Nucleus accumbens (tissue), 56 donors: Measurements from ENCODE around the gene USP10.
"Not testable (repeated sequence)": the region's sequence is repeated elsewhere in the genome, so short reads cannot be mapped to it uniquely, and the experiment has no call there.

Experiments used
- DNase-seq, 56 donors: peaks; one replicate each; lab custom pipeline; 2025; lab: John Stamatoyannopoulos, UW

The USP10 gene

DNA sequence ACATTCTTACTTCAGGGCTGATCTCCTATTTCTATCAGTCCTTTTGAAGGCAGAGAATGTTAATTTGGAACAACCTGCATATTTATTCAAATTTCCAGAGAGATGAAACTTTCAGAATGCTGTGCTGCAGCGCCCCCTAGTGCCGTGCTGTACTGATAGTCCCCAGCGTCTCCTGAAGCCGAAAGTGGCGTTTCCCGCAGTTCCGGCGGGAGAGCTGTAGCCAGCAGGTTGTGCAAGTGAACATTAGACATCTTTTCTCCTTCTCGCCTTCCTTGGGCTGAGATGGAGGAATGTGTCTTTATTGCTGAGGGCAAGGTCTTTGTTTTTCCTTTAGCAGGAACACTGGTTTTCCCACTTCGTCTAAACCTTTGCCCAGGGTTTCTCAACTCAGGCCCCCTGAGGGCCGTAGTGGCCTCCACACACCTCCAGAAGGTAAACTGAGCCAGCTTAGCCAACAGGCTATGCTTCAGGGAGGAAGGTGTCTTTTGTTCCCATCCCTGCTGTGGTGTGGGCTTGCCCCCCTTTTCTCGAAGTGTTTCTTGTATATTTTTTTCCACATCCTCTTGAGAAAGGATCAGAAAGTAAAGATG lies 26.4 kb downstream of the USP10 start:
- peak in 53 of 56 donors; percentile 14 to 96 (median 72) for DNase-seq

DNA sequence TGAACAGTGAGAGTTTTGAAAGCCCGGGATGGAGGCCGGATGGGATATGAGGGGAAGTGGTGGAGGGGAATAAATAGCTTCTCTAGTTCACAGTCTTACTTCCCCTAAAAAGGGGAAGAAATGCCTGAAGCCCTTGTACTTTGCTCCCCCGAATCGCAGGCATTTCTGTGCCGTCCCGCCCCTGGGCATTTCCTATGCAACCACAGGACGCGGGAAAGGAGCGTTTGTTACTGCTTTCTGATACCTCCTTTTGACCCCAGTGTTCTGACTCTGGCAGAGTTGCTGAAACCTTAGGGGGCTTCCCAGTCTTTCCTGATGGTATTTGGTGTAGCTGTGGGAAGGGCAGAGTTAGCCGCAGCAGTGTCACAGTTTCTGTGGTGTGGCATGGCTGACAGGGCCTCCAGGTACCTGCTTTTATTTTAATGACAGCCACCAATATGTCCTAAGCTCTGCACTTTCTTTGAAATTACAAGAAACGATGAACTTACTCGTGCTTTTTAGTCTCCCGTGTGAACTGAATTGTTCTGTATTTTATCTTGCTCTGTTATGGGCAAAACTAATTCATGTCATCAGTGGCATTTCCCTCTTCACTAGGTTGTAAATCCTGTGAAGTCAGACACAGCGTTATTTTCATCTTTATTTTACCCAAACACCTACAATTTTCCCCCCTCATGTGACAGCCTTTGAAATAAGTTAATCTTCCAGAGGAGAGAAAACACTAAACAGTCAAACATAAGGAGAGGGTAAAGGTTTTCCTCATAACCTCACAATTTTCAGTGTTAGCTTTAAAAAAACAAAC lies 27.1 kb downstream of the USP10 start:
- DNase-seq, result peak in 1 of 56 donors; percentile 40

DNA sequence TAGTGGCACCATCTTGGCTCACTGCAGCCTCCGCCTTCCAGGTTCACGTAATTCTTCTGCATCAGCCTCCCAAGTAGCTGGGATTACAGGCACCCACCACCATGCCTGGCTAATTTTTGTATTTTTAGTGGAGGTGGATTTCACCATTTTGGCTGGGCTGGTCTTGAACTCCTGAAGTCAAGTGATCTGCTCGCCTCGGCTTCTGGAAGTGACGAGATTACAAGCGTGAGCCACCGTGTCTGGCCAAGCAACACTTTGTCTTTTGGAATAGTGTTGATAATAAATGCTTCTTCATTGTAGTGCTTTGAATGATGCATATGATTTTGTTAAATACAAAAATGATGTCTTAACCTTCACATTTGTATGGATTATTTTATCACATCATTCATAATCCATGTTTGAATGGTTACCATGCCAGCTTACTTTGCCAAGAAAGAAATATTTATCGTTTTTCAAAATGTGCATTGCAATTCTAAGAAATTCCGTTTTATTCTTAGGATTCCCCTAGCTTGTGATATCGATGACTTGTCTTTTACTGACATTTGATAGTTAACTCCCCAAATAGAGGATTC lies 29.1 kb downstream of the USP10 start:
- no peak for DNase-seq

DNA sequence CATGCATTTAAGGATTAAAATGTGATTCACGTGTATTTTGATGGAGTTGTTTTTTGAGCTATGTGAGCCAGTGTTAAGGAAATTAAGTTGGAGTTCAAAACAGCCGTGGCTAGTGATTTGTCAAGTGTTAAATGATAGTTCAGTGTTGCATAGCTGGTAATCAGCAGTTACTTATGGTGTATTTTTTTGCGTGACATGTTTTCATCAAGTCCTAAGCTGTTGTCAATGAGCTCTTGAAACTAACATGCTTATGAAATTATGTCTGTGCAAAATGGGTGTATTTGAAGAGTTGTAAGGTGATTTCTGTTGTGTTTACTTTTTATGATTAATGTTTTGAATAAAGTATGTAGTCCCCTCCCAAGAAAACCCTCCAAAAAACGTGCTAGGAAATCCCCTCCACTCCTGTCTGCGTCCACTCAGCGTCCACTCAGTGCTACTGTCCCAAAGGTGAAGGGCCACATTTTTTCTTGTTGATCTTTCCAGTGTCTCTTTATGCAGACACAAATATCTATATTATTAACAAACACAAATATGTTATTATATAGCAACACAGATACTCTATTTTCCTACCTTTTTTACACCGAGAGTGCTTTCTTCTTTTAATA lies 30.0 kb downstream of the USP10 start:
- no peak for DNase-seq

DNA sequence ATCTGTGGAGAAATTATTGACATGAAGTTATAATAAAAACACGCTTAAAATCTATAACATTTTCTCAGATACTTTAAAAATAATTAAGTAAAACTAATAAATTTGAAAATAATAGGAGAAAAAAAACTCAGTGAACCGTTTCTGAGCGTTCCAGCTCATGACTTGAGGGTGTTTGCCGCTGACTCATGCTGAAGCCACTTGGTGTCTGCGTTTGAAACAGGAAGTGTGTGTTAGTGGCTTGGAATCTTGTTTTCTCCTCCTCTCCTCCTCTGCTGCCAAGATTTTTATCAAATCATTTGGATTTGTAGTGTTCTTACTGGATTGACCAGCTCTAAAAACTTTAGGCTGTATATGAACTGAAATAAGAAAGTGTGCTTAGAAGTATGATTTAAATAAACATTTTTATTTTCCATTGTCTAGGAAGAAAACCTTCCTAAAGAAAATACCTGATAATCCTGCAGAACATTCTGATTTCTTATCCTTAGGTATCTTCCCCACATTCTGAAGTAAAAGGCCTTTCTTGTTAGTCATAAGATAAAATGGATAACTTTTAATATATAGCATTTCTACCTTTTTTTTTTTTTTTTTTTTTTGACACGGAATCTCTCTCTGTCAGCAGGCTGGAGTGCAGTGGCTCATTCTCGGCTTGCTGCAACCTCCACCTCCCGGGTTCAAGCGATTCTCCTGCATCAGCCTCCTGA lies 30.8 kb downstream of the USP10 start:
- peak in 13 of 56 donors; percentile 10 to 70 (median 21) for DNase-seq

DNA sequence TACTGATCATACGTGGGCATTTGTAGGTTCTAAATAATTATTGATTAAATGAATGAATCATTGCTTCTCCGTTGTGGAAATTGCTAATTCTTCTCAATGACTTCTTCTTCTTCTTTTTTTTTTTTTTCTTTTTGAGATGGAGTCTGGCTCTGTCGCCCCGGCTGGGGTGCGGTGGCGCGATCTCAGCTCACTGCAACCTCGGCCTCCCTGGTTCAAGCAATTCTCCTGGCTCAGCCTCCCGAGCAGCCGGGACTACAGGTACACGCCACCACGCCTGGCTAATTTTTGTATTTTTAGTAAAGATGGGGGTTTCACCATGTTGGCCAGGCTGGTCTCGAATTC lies 32.5 kb downstream of the USP10 start:
- not testable (repeated sequence) for DNase-seq

DNA sequence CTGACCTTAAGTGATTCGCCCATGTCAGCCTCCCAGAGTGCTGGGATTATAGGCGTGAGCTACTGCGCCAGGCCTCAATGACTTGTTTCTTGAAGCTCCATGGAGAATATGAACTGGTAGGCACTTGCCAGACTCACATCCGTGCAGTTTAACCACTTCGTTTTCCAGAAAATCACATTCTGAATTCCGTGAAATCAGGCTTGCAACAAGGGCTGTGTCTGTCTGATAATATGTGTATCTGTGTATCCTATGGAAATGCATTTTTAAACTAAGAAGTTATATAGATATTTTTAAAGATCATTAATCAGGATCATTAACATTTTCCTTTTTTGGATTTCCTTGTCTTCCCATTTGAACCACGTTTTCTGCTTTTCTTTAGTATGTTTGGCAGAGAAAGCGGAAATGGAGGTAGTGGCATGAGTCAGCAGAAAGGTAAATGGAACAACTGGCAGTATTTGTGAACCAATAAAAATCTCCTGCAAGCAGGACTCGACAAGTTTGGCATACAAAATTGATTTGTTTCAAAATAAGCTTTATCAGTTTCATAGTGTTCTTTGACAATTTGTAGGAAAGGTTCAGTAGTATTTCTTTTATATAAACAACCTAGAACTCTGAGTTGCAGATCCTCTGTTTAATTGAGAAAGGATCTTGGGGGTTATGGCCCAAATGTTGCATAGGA lies 33.0 kb downstream of the USP10 start:
- DNase-seq, result no peak

DNA sequence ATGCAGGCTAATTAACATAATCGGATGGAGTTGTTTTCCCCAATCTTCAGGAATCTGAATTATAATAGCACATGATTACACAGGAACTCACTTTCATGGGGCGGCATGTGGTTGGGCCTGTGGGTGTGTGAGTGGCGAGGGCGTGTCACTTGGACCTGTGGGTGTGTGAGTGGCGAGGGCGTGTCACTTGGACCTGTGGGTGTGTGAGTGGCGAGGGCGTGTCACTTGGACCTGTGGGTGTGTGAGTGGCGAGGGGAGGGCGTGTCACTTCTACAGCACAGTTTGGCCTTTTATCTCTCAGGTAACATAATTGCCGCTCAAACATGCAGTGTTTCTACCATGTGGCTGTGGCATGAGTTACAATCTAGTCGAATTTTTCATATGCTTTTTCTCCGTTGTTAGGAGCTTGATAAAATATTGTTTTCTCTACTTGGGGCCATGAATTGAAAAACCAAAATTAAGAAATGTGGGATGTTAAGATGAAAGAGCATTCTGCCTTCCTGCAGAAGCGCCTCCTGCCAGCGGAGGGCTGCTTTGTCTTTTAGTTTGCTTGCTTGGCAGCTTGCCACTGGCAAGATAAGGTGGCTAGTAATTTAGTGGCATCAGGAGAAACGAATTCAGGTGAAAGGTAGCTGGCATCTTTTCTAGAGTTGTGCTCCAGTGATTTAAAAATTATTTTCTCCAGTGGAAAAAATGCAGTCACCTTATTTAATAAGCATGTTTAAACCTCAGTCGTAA lies 36.2 kb downstream of the USP10 start:
- DNase-seq, result peak in 1 of 56 donors; percentile 49

DNA sequence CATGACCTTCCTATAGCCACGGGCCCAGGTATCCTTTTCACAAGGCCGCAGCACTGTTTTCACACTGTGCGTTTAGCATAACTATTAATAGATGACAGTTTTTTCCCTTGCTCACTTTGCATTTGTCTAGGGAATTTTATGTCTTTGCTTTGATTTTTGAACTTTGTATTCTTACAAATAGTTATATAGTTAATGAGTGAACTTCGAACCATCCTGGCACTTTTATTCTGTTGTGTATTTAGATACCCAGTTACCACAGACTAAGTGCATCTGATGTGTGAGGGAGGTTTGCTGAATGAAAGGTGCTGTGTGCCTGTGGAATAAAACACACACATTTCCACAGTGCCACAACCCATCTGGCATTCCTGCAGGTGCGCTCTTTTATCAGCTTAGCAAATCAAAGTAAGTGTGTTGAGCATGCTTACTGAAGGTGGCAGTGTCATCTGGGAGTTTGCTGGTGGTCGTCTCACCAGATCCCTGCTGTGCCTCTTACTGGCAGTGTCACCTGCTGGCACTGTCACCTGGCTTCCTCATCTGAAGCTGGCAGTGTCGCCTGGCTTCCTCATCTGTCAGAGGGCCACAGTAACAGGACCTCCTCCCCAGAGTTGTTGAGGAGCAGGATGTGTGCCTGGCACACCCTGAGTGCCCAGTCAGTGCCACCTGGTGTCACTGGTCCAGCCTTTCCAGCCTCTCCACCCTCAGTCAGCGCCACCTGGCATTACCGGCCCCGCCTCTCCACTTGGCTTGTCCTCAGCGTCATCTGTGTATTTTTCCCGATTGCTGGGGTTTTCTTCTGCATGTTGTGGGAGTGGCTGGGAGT lies 37.6 kb downstream of the USP10 start:
- no peak for DNase-seq

DNA sequence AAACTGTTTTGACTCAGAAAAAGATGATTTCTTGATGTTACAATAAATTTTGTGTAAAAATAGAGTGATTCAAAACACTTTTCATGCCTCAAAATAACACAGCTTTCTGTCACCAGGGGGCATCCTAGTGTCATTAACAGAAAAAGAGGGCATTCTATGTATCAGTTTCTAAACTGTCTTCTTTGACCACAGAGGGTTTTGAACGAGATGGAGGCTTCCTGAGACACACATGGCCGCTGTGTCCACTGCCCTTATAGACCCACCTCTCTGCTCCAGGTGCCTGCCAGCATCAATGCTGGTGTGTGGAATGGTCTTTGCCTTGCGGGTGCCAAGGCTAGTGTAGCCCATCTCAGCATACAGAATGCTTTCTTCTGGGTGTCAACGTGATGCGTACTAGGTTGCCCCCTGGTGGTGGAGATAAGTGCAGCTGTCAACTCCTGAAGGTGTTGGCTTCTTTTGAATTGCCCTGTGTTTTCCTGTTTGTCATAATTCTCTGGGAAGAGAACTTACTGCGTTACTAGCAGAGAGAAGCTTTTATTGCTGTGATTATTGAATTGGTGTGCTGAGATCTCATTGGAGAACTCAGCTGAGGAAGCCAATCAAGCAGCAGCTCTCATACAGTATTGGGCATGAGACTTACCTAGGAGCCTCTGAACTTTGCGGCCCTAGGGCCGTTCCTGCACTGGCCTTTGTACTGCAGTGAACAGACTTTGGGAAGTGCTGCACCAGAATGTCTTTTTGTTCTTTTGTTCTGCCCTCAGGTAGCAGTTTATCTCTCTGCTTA lies 38.6 kb downstream of the USP10 start:
- DNase-seq, result peak in 43 of 56 donors; percentile 25 to 84 (median 52)

DNA sequence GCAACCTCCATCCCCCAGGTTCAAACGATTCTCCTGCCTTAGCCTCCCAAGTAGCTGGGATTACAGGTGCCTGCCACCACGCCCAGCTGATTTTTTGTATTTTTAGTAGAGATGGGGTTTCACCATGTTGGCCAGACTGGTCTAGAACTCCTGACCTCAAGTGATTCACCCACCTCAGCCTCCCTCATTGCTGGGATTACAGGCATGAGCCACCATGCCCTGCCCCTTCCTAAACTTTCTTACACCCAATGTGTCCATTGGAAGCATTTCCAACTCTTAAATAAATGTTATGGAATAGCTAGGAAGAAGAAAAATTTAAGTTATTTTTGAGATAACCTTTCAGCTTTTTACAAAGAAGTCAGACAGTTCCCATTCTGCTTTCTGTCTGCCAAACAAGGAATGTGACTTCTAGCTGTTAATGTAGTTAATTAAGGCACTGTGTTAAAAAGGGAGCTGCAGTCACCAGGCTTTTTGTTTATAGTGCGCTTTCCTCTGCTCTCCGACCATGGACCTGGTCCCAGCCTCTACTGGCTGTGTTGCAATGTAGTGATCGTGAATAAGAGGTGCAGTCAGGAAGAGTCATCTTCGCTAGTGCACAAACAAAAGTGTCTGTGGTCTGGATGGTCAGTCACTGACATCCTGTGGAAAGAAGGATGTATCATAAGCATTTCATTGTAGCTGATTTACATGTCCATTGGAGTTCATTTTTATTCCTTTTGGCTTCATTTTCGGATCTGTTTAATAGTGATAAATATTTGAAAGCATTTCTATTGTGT lies 39.7 kb downstream of the USP10 start:
- DNase-seq, result no peak

DNA sequence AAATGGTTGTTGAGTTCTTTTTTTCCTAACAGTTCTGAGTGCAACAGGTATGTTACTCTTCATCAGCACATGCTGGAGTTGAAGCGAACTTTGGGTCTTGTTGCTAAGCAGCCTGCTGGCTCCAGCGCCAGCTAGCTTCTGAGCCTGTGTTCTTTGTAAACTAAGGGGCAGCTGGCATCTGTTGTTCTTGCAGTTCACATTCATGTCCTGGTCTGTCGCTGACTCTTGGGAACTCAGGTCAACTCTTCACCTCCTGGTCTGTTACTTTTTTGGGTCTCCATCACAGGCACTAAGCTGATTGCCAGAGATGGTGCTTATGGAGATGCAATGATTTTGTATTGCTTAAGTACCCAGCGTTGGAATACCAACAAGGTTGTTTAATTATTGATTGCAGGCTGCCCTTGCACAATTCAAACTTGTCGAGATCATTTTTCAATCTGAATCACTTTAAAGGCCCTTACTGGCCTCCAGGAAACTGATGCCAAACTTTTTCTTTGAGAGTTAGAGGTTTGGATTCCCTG lies 40.9 kb downstream of the USP10 start:
- DNase-seq, result peak in 14 of 56 donors; percentile 9 to 43 (median 20)

DNA sequence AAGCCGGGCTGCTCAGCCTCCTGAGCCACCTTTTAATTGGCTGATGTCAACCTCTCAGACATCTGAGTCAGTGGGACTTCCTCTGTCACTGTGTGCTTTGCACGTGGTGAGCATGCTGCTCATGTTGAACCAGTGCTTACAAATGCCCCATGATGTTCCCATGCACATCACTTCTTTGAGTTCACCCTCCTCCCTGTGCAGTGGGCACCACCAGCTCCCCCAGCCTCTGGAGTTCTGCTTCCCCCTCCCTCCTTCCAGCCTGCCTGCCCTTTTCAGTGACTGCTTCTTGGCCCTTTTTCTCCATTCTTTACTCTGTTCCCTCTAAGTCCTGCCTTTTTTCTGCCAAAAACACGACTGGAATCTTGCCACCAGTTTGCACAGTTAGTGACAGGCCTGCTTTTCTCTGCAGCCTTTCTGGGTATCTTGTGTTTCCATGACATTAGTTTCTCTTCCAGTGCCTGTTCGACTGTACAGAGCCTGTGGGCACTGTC lies 41.6 kb downstream of the USP10 start:
- DNase-seq, result peak in 41 of 56 donors; percentile 13 to 72 (median 44)

DNA sequence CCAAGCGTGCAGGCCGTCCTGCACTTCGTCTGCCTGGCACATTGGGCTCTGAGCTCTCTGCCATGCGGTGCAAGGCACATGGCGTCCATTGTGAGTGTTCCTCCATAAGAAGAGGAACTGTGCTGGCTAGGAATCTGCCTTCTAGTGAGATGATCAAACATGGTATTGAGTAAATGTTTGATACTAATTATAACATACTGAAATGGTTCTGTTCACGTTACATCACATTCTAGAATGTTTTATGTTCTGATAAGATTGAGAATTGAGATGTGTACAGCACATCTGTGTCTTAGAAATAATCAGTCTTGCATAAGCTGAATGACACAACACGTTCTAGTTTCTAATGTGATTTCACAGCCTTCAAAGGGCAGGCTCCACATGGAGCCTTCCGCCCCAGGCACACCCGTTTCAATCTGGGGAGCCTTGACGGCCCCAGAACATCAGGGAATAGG lies 42.9 kb downstream of the USP10 start:
- peak in 2 of 56 donors; percentile 7 to 24 for DNase-seq

DNA sequence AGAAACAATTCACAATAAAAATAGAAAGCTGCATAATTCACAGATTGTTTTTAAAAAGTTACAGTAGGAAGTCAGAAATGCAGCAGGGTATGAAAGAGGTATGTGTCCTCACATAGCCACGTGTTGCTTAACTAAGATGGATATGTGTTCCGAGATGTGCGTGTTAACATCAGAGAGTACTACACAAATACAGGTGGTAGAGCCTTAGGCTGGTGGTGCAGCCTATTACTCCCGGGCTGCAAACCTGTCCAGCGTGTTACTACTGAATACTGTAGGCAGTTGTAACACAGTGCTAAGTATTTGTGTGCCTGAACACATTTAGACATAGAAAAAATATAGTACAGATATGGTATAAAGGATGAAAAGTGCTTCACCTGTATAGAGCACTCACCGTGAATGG lies 46.4 kb downstream of the USP10 start:
- DNase-seq, result no peak

DNA sequence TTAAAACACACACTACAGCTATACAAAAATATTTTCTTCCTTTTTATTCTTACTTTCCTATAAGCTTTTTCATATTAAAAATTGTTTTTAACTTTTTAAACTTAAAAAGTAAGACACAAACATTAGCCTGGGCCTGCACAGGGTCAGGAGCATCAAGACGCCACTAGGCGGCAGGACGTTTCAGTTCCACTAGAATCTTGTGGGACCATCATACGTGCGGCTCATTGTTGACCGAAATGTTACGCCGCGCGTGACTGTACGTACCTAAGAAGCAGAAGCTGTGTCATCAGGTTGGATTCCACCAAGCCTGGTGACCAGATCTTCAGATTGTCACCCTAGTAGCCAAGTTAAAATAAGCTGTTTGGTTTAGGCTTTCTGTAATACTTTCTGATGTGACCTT lies 47.1 kb downstream of the USP10 start:
- no peak for DNase-seq

DNA sequence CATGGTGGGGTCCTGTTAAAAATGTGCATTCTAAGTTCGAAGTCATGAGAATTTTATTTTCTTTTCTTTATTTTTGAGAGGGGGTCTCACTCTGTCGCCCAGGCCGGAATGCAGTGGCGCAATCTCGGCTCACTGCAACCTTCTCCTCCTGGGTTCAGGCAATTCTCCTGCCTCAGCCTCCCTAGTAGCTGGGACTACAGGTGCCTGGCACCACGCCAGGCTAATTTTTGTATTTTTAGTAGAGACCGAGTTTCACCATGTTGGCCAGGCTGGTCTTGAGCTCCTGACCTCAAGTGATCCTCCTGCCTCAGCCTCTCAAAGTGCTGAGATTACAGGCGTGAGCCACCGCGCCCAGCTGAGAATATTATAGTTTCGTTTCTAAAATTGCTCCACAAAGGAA lies 48.4 kb downstream of the USP10 start:
- not testable (repeated sequence) for DNase-seq
